Right atrium auricular region (tissue), 2 donors: ENCODE measurements around the gene C22orf23. TPM values are rescaled to one million over a fixed set of nuclear protein-coding genes. Genes with fewer than 3 reads are reported as not detected.

Experiments used
- DNase-seq: peaks from one replicate; pipeline ENCODE4 v3.0.0-alpha.2; 2019; ENCODE audit warnings: low spot score
- H3K27ac ChIP-seq, 2 donors: fragments of 200-600 bp; sonication (generic); 1 replicate in 1 of 2; 2 replicates in 1 of 2; pipeline ENCODE4 v1.5.1; 2016 to 2019
- H3K27me3 ChIP-seq, 2 donors: fragments of 200-600 bp; sonication (generic); one replicate each; pipeline versions ENCODE4 v1.5.1 to v1.6.0; 2017 to 2019
- H3K36me3 ChIP-seq: fragments of 200-600 bp; sonication (generic); one replicate; pipeline ENCODE4 v1.5.1; 2016
- H3K4me1 ChIP-seq, 2 donors: fragments of 200-600 bp; sonication (generic); one replicate each; pipeline versions ENCODE4 v1.5.1 to v1.6.0; 2017 to 2019
- H3K4me3 ChIP-seq, 2 donors: fragments of 200-600 bp; sonication (generic); 1 replicate in 1 of 2; 2 replicates in 1 of 2; pipeline ENCODE4 v1.5.1; 2017 to 2019; ENCODE audit warnings: mild to moderate bottlenecking in 1 of 2, moderate library complexity in 1 of 2
- H3K9me3 ChIP-seq, 2 donors: fragments of 200-600 bp; sonication (generic); one replicate each; pipeline ENCODE4 v1.5.1; 2019
- CTCF ChIP-seq, 2 donors: fragments of 200-600 bp; sonication (generic); IDR thresholded peaks; one replicate each; pipeline ENCODE4 v1.5.1; 2019; ENCODE audit warnings: antibody characterized with exemption in 2 of 2
- total RNA-seq, 2 donors: library from RNA; depleted of rRNA; stranded (reverse); fragments of >200 nt; gene quantifications; one replicate each; pipeline ENCODE4 v1.1.0, GENCODE V29; 2016

The C22orf23 gene
- total RNA-seq, 2 donors from 2014 or later: 0.39 TPM; not detected in 1

- no peak for TF ChIP-seq CTCF (IDR thresholded peaks at IDR 0.05)
- DNase-seq: no peak
- Histone ChIP-seq H3K36me3 (no peaks in the 10 kb centered on the region), H3K4me1 (no peaks in the 10 kb centered on the region), H3K9me3 (no peaks in the 10 kb centered on the region), H3K27ac (no peak within 1 kb of the TSS), H3K27me3 (no peaks in the 10 kb centered on the region), H3K4me3 (peak within 1 kb of the TSS; percentile 14 to 26)
Observed at GRCh38 chr22:37983860-37984791, 30.7 kb upstream of the C22orf23 start, which contains the start of gene SOX10. Gene SOX10, minus strand, starts transcription at chr22:37984555. Its CDS starts 771 bp downstream, at chr22:37983784.

DNA sequence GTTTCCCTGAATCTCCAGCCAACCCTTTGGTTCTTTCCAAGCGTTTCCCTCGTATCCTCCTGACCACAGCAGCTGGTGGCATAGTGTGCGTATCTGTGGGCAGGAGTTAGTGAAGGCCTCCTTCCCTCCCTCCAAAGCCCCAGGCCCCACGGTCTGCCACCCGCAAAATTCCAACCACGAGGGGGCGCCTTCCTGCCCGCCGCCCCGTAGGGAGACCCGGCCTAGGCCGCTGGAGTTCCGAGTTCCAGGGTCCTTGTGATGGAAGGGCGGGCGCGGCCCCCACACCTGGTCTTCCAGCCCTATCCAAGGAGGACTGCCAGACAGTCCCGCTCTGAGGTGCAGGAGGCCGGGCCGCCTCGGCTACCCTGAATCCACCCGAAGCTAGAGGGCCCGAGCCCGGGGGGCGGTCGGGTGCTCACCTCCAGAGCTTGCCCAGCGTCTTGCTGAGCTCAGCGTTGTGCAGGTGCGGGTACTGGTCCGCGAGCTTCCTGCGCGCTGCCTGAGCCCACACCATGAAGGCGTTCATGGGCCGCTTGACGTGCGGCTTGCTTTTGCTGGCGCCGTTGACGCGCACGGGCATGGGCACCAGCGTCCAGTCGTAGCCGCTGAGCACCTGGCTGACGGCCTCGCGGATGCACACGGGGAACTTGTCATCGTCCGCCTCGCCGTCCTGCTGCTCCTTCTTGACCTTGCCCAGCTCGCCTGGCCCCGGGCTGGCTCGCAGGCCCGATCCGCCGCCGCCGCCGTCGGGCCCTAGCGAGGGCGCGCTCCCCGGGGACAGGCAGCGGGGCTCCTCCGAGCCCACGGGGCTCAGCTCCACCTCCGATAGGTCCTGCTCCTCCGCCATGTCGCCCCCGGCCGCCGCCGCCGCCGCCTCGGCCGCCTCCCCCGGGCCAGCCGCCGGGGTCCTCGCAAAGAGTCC is 29.8 kb upstream of the C22orf23 start:
- no peak for DNase-seq
- TF ChIP-seq CTCF (IDR thresholded peaks at IDR 0.05): peak in 1 of 2 donors; percentile 27
- Histone ChIP-seq H3K9me3 (no peaks in the 10 kb centered on the region), H3K27me3 (no peaks in the 10 kb centered on the region), H3K4me1 (no peaks in the 10 kb centered on the region), H3K4me3 (peak overlapping the region; percentile 14 to 26), H3K36me3 (no peaks in the 10 kb centered on the region), H3K27ac (no peak overlapping the region)

DNA sequence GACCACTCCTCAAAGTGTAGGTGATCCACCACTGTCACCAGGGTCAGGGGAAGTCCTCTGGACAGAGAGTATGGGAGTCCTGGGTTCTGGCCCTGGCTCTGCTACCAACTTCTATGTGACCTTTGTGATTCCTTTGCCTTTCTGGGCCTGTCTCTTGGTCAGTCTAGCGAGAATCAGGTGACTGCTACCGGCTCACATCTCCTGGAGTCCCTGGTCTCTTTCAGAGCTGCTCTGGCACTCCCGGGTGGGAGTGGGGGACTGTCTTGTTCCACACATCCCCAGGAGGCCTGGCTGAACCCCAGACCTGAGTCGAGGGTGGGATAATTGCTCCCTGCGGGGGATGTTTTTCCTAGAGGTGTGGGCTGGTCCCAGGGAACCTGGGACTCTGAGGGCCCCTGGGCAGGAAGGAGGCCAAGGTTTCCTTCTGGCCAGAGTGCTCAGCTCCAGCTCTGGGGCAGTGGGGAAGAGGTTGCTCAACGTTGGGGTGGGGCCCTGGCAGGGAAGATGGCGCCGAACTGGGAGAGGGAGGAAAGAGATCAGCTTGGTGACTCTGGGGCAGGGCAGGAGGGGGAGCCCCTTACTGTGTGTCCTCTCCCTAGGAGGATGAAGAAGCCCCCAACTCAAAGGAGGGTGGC is 28.9 kb upstream of the C22orf23 start:
- H3K9me3 ChIP-seq: no peaks in the 10 kb centered on the region
- no peak for TF ChIP-seq CTCF (IDR thresholded peaks at IDR 0.05)
- H3K27me3 ChIP-seq: no peaks in the 10 kb centered on the region
- no peaks in the 10 kb centered on the region for H3K4me1 ChIP-seq
- H3K4me3 ChIP-seq: peak overlapping the region in 1 of 2 donors; percentile 26
- no peaks in the 10 kb centered on the region for H3K36me3 ChIP-seq
- peak; percentile 61 for DNase-seq
- H3K27ac ChIP-seq: no peak overlapping the region

GRCh38 chr22:37981282-37982011 is 28.0 kb upstream of the C22orf23 start:
- H3K4me1 ChIP-seq: no peaks in the 10 kb centered on the region
- no peak for TF ChIP-seq CTCF (IDR thresholded peaks at IDR 0.05)
- no peak for DNase-seq
- H3K36me3 ChIP-seq: no peaks in the 10 kb centered on the region
- H3K27me3 ChIP-seq: no peaks in the 10 kb centered on the region
- peak overlapping the region in 1 of 2 donors; percentile 26 for H3K4me3 ChIP-seq
- H3K27ac ChIP-seq: no peak overlapping the region
- no peaks in the 10 kb centered on the region for H3K9me3 ChIP-seq

- Histone ChIP-seq H3K4me3 (no peak overlapping the region), H3K27me3 (no peaks in the 10 kb centered on the region), H3K4me1 (no peaks in the 10 kb centered on the region), H3K27ac (no peak overlapping the region), H3K36me3 (no peaks in the 10 kb centered on the region), H3K9me3 (no peaks in the 10 kb centered on the region)
- TF ChIP-seq CTCF (IDR thresholded peaks at IDR 0.05): no peak
- DNase-seq: no peak
Observed at GRCh38 chr22:37979782-37980181, 26.4 kb upstream of the C22orf23 start.
